Stimulated activated CD4-positive, alpha-beta T cell treated with anti-CD3 and anti-CD28 coated beads, Interleukin-4, amount 100 ng/mL, for 24 hours (primary cell): ENCODE data around the gene TEX2.

Experiments
- DNase-seq: peaks from one replicate; pipeline ENCODE4 v3.0.0-alpha.2; 2020

The TEX2 gene

GRCh38 chr17:64134216-64134970 is 128.7 kb downstream of the TEX2 start:
- DNase-seq = no peak

GRCh38 chr17:64133546-64134215 is 129.4 kb downstream of the TEX2 start:
- peak; percentile 21 for DNase-seq

- no peak for DNase-seq
These were observed 131.3 kb downstream of the TEX2 start for GRCh38 chr17:64131606-64132270.

- DNase-seq = peak; percentile 78
These were observed 132.5 kb downstream of the TEX2 start for GRCh38 chr17:64130559-64131001.

GRCh38 chr17:64129765-64130558 is 133.1 kb downstream of the TEX2 start, which contains the start of gene ERN1:
TSS of gene ERN1 (minus strand) at chr17:64130144. CDS start at chr17:64130029, 115 bp downstream.
- DNase-seq = peak; percentile 90

- no peak for DNase-seq
These were observed 133.6 kb downstream of the TEX2 start for GRCh38 chr17:64129515-64129764.

GRCh38 chr17:64128787-64129514 is 134.1 kb downstream of the TEX2 start:
- DNase-seq = peak; percentile 21

- DNase-seq = no peak
These were observed 136.1 kb downstream of the TEX2 start for GRCh38 chr17:64126918-64127317.

GRCh38 chr17:64125937-64126336 is 137.1 kb downstream of the TEX2 start:
- DNase-seq = no peak

GRCh38 chr17:64124609-64125008 is 138.5 kb downstream of the TEX2 start:
- DNase-seq = no peak

GRCh38 chr17:64123114-64123513 is 139.9 kb downstream of the TEX2 start:
- no peak for DNase-seq

GRCh38 chr17:64120972-64121786 is 141.9 kb downstream of the TEX2 start:
- DNase-seq = peak; percentile 25

GRCh38 chr17:64120159-64120810 is 142.8 kb downstream of the TEX2 start:
- DNase-seq = no peak

- DNase-seq = no peak
These were observed 144.8 kb downstream of the TEX2 start for GRCh38 chr17:64117981-64118979.

GRCh38 chr17:64115822-64116534 is 147.1 kb downstream of the TEX2 start:
- DNase-seq = no peak

GRCh38 chr17:64115043-64115698 is 147.9 kb downstream of the TEX2 start:
- DNase-seq = no peak

- DNase-seq = no peak
These were observed 150.1 kb downstream of the TEX2 start for GRCh38 chr17:64113006-64113405.

- DNase-seq = no peak
These were observed 151.2 kb downstream of the TEX2 start for GRCh38 chr17:64111831-64112230.
